Left ventricle myocardium superior (tissue), 1 donor: ENCODE measurements around the gene MDH2. TPM values are rescaled to one million over a fixed set of nuclear protein-coding genes. Genes with fewer than 3 reads are reported as not detected.
"Not testable (repeated sequence)": the region's sequence is repeated elsewhere in the genome, so short reads cannot be mapped to it uniquely, and the experiment has no call there.

Experiments used
- ATAC-seq: fragments of 200-7000 bp; cut with Tn5 transposase; one replicate; pipeline ENCODE4 v1.9.1; 2020; ENCODE audit warnings: mild to moderate bottlenecking, moderate library complexity
- DNase-seq: peaks from one replicate; pipeline ENCODE4 v3.0.0-alpha.2; 2020
- intact Hi-C: fragments of 100-400 bp; cut with micrococcal nuclease; formaldehyde crosslinking; loops from one replicate; pipeline ENCODE4 v1.11.0; 2022
- total RNA-seq: library from RNA; stranded (reverse); fragmentation: NEBNext Ultra II Directional; extraction: Animal tissue kit (Norgen Biotek cat#: 25700); gene quantifications from one replicate; pipeline ENCODE4 v1.2.1, GENCODE V29; 2021
- donor health status: DM: no; HTN: yes; CAD: no; lungs with severe emphysema.

Gene MDH2
- total RNA-seq, 1 donor from 2014 or later = 680 TPM

GRCh38 chr7:76037310-76037709 lies 10.6 kb upstream of the MDH2 start:
- peak; percentile 20 for ATAC-seq
- intact Hi-C loops = no loop called here

GRCh38 chr7:76040126-76040525 lies 7.8 kb upstream of the MDH2 start:
- intact Hi-C loops = no loop called here
- DNase-seq (no peak), ATAC-seq (no peak)

More at GRCh38 chr7:76037310-76037709, 10.6 kb upstream of the MDH2 start:
- no peak for DNase-seq

- DNase-seq (no peak), ATAC-seq (no peak)
- intact Hi-C loops = no loop called here
Measured at GRCh38 chr7:76044375-76044865, 3.5 kb upstream of the MDH2 start.

- ATAC-seq = no peak
- intact Hi-C loops = no loop called here
- peak; percentile 44 for DNase-seq
Measured at GRCh38 chr7:76047305-76047810, 548 bp upstream of the MDH2 start.

- peak; percentile 59 for DNase-seq
- peak; percentile 64 for ATAC-seq
- intact Hi-C loops = no loop called here
Measured at GRCh38 chr7:76048668-76048988, 722 bp downstream of the MDH2 start.

- intact Hi-C loops = no loop called here
- DNase-seq (no peak), ATAC-seq (no peak)
Measured at GRCh38 chr7:76049295-76049694, 1.4 kb downstream of the MDH2 start.

GRCh38 chr7:76050545-76050944 lies 2.6 kb downstream of the MDH2 start:
- ATAC-seq (no peak), DNase-seq (no peak)
- intact Hi-C loops = no loop called here

- ATAC-seq (no peak), DNase-seq (no peak)
- intact Hi-C loops = no loop called here
Measured at GRCh38 chr7:76051840-76052239, 3.9 kb downstream of the MDH2 start.

GRCh38 chr7:76052681-76053080 lies 4.8 kb downstream of the MDH2 start:
- DNase-seq, ATAC-seq, intact Hi-C loops: not testable (repeated sequence)

GRCh38 chr7:76053461-76053860 lies 5.6 kb downstream of the MDH2 start:
- ATAC-seq (peak; percentile 21), DNase-seq (no peak)
- intact Hi-C loops = no loop called here

- ATAC-seq (peak; percentile 57), DNase-seq (no peak)
- intact Hi-C loops = no loop called here
Measured at GRCh38 chr7:76054123-76055120, 6.5 kb downstream of the MDH2 start.

GRCh38 chr7:76056241-76056640 lies 8.3 kb downstream of the MDH2 start:
- ATAC-seq (no peak), DNase-seq (no peak)
- intact Hi-C loops = no loop called here

GRCh38 chr7:76057103-76057812 lies 9.4 kb downstream of the MDH2 start:
- ATAC-seq = no peak
- intact Hi-C loops = no loop called here
- DNase-seq = no peak

GRCh38 chr7:76057813-76058145 lies 9.9 kb downstream of the MDH2 start:
- DNase-seq (no peak), ATAC-seq (peak; percentile 7)
- intact Hi-C loops = no loop called here

- intact Hi-C loops, DNase-seq, ATAC-seq: not testable (repeated sequence)
Measured at GRCh38 chr7:76058745-76059144, 10.8 kb downstream of the MDH2 start.

- DNase-seq = peak; percentile 88
- ATAC-seq = peak; percentile 85
- intact Hi-C loops = no loop called here
Measured at GRCh38 chr7:76060842-76061241, 12.9 kb downstream of the MDH2 start.

- intact Hi-C loops = no loop called here
- ATAC-seq (no peak), DNase-seq (no peak)
Measured at GRCh38 chr7:76062254-76062653, 14.3 kb downstream of the MDH2 start.

- intact Hi-C loops = no loop called here
- DNase-seq (no peak), ATAC-seq (no peak)
Measured at GRCh38 chr7:76063114-76063513, 15.2 kb downstream of the MDH2 start.

- DNase-seq (peak; percentile 87), ATAC-seq (peak; percentile 31)
- intact Hi-C loops = no loop called here
Measured at GRCh38 chr7:76063525-76063924, 15.6 kb downstream of the MDH2 start.
